ENCODE results near the gene DYNLT2. TPM values are rescaled to one million over a fixed set of nuclear protein-coding genes. Genes with fewer than 3 reads are reported as not detected.

The DYNLT2 gene
- total RNA-seq, 4 donors from 2014 or later = 0.94 to 3.1 (median 1.4) TPM

DNA sequence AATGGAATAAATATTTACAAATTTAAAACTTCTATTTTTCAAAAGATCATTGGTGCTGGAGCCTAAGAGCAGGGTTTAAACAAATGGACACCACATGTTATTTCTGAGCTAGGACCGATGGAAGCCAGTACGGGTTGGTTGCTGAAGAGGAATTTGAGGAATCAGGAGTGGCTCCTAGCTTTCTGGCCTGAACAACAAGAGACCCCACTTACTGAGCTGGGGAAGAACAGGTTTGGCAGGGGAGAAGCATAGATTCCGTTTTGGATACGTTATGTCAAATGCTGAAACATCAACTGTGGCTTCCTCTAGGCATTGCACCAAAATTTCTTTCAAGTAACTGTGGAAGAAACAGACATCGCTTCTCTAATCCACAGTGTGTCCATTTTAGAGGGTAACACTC, 56.2 kb downstream of the DYNLT2 start:
- no peaks in the 10 kb centered on the region for H3K27me3 ChIP-seq
- intact Hi-C loops (cut with DNase I) = loop anchor here (5.0 kb wide), 1 partner anchor 57 kb away; the partner anchor contains the start of genes DYNLT2 and ERMARD
- TF ChIP-seq, protein P1, sequence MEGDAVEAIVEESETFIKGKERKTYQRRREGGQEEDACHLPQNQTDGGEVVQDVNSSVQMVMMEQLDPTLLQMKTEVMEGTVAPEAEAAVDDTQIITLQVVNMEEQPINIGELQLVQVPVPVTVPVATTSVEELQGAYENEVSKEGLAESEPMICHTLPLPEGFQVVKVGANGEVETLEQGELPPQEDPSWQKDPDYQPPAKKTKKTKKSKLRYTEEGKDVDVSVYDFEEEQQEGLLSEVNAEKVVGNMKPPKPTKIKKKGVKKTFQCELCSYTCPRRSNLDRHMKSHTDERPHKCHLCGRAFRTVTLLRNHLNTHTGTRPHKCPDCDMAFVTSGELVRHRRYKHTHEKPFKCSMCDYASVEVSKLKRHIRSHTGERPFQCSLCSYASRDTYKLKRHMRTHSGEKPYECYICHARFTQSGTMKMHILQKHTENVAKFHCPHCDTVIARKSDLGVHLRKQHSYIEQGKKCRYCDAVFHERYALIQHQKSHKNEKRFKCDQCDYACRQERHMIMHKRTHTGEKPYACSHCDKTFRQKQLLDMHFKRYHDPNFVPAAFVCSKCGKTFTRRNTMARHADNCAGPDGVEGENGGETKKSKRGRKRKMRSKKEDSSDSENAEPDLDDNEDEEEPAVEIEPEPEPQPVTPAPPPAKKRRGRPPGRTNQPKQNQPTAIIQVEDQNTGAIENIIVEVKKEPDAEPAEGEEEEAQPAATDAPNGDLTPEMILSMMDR (IDR thresholded peaks at IDR 0.05) = no peak
- TF ChIP-seq POLR2A (IDR thresholded peaks at IDR 0.05) = no peak
- H3K36me3 ChIP-seq = peaks cover 0 to 15% (median 0%) of the 10 kb centered on the region in 3 donors
- peaks cover 4 to 31% (median 20%) of the 10 kb centered on the region in 3 donors for H3K4me1 ChIP-seq
- no peak overlapping the region for H3K27ac ChIP-seq
- 84 to 88% methylated on average over 5 of the region's 5 CpGs for WGBS, 2 donors
- H3K4me3 ChIP-seq = no peak overlapping the region
- H3K9me3 ChIP-seq = no peaks in the 10 kb centered on the region
- no peak for DNase-seq

DNA sequence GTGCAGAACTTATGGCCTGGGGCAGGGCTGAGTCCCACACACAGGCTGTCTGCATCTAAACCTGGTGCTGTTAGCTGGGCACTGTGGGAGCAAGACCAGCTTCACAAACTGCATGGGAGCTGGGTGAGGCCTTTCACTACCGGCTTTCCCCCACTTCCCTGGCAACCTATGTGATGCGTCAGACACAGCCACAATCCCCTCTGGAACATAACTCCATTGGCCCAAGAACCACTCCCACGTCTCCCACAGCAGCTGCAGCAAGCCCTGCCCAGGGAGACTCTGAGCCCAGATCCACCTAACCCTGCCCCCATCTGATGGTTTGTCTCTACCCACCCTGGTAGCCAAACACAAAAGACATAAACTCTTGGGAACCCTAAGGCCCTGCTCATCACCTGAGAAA, 58.9 kb downstream of the DYNLT2 start:
- no peak overlapping the region for H3K27ac ChIP-seq
- 89 to 90% methylated on average over 2 to 3 of the region's 3 CpGs for WGBS, 2 donors
- TF ChIP-seq, protein P1 (IDR thresholded peaks at IDR 0.05) = no peak
- no peak for TF ChIP-seq POLR2A (IDR thresholded peaks at IDR 0.05)
- intact Hi-C loops (cut with DNase I) = no loop called here
- no peak for DNase-seq
- no peak overlapping the region for H3K4me3 ChIP-seq
- peaks cover 0 to 6% (median 5%) of the 10 kb centered on the region in 3 donors for H3K4me1 ChIP-seq
- H3K9me3 ChIP-seq = no peaks in the 10 kb centered on the region
- peaks cover 0 to 31% (median 2%) of the 10 kb centered on the region in 3 donors for H3K36me3 ChIP-seq
- no peaks in the 10 kb centered on the region for H3K27me3 ChIP-seq

DNA sequence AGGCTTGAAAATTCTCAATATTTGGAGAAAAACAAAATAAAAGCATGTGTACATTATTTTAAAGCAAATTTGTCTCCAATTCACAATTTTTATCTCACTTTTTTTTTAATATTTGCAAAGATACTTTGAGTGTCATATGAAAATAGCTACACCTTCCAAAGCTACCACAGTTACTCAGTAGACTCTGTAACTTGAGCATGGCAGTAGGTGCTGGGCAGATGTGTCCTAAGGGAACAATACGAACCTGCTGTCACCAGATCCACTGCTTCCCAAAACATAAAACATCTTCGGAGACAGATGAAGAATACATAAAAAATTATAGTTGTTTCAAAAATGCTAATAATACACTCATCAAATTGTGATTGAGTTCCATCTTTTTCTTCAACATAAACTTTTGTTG, 60.1 kb downstream of the DYNLT2 start:
- H3K27ac ChIP-seq = no peak overlapping the region
- peaks cover 0 to 1% (median 0%) of the 10 kb centered on the region in 3 donors for H3K9me3 ChIP-seq
- H3K4me1 ChIP-seq = peaks cover 0 to 4% (median 0%) of the 10 kb centered on the region in 3 donors
- intact Hi-C loops (cut with DNase I) = no loop called here
- H3K4me3 ChIP-seq = no peak overlapping the region
- TF ChIP-seq, protein P1 (IDR thresholded peaks at IDR 0.05) = no peak
- no peak for TF ChIP-seq POLR2A (IDR thresholded peaks at IDR 0.05)
- no peaks in the 10 kb centered on the region for H3K27me3 ChIP-seq
- peaks cover 0 to 39% (median 6%) of the 10 kb centered on the region in 3 donors for H3K36me3 ChIP-seq
- no peak for DNase-seq
- 89 to 98% methylated on average over 2 of the region's 2 CpGs for WGBS, 2 donors

Other genes with a start within 250 kb of the DYNLT2 start
- 10 to 100 TPM; 12.4 to 38.7 (median 27.6) TPM for gene WDR27, start 49.5 kb downstream of the DYNLT2 start, total RNA-seq
- 10 to 100 TPM; 14.8 to 29.0 (median 21.7) TPM for gene C6orf120, start 49.4 kb downstream of the DYNLT2 start, total RNA-seq
- gene PHF10, start 27.1 kb downstream of the DYNLT2 start, total RNA-seq = 10 to 100 TPM; 25.8 to 67.9 (median 31.5) TPM
- 10 to 100 TPM; 10.3 to 21.4 (median 17.6) TPM for gene ERMARD, start 50 bp upstream of the DYNLT2 start, total RNA-seq

Data from esophagus squamous epithelium (tissue), 5 donors.